Measurements from ENCODE around the gene MEMO1.

- TF ChIP-seq POLR2A (IDR thresholded peaks at IDR 0.05; ENCODE audit: low read depth, low read length) (no peak), POLR2AphosphoS5 (IDR thresholded peaks at IDR 0.05; ENCODE audit: low read depth, low read length) (no peak), TAF1 (IDR thresholded peaks at IDR 0.05; ENCODE audit: low read depth, low read length) (no peak), PAX5 (IDR thresholded peaks at IDR 0.05; ENCODE audit: insufficient read depth, low read length, severe bottlenecking) (no peak), POU2F2 (IDR thresholded peaks at IDR 0.05; ENCODE audit: low read depth, low read length) (no peak)
Measured at GRCh38 chr2:31863867-31864266, 146.9 kb downstream of the MEMO1 start.
